ENCODE data around the gene VANGL1.

VANGL1 gene

DNA sequence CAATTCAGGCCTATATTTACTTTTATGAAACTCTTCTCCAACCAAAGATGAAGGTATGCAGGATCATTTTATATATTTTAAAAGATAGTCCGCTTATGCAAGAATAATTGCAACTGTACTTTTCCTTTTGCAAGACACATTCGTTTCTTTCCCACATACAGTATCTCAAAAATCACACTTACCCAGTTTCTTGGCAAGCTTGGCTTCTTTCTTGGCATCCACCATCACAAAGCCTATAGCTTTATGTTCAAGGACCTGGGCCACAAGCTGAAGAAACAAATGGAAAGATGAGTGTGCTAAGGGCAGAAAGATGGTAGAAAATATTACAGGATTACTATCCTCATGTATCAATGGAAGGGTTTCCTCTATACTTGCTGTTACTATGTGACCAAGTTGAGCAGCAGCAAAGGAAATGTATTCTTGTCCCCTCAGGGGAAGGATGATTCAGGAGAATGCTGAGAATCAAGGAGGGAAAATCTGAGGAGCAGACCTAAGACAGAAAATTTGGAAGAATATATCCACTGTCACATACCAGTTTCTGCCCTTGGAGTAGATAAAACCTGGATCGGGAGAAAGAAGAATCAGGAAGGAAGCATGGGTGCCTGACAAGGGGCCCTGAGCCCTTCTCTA lies 103.0 kb downstream of the VANGL1 start:
- no peak for DNase-seq (ENCODE audit: low read depth)

DNA sequence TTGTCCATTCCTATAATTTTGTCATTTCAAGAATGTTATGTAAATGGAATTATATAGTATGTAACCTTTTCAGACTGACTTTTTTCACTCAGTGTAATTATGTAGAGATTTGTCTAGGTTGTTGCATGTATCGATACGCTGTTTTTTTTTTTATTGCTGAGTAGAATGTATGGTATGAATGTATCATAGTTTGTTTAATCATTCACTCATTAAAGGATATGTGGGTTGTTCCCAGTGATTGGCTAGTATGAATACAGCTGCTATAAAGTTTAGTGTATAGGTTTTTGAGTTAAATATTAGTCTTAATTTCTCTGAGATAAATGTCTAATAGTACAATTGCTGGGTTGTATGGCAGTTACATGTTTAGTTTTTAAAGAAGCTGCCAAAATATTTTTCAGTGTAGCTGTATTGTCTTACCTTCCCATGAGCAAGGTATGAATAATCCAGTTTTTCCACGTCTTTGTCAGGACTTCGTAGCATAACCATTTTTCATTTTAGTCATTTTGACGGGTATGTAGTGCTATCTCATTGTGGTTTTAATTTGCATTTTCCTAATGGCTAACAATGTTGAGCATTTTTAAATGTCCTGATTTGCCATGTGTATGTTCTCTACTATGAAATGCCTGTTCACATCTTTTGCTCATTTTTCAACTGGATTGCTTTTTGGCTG lies 104.4 kb downstream of the VANGL1 start:
- no peak for DNase-seq (ENCODE audit: low read depth)
